LNCAP (cell line): ENCODE measurements around the gene SDHAF1.

Experiments used
- CTCF ChIP-seq: fragments of 450-650 bp; IDR thresholded peaks from 2 replicates; pipeline ENCODE4 v1.5.1; 2017; ENCODE audit warnings: mild to moderate bottlenecking

Gene SDHAF1

GRCh38 chr19:35990771-35991730 is 3.9 kb upstream of the SDHAF1 start:
- no peak for TF ChIP-seq CTCF

GRCh38 chr19:35991731-35992450 is 3.1 kb upstream of the SDHAF1 start:
- TF ChIP-seq CTCF: no peak

- TF ChIP-seq CTCF: no peak
These were observed 1.9 kb upstream of the SDHAF1 start for GRCh38 chr19:35992907-35993765.

GRCh38 chr19:35993923-35994598 is 927 bp upstream of the SDHAF1 start:
- TF ChIP-seq CTCF: no peak

GRCh38 chr19:35996777-35997176 is 1.8 kb downstream of the SDHAF1 start:
- TF ChIP-seq CTCF: no peak

- TF ChIP-seq CTCF: no peak
These were observed 6.6 kb downstream of the SDHAF1 start for GRCh38 chr19:36001605-36002004.

GRCh38 chr19:36003284-36003683 is 8.3 kb downstream of the SDHAF1 start:
- no peak for TF ChIP-seq CTCF
